K562 (cell line): ENCODE measurements around the gene CAPZB. TPM values are rescaled to one million over a fixed set of nuclear protein-coding genes. Genes with fewer than 3 reads are reported as not detected.

Source experiments
- CHCHD3 ChIP-seq: fragments of 250-450 bp; sonication (Bioruptor Pico); IDR thresholded peaks from 2 replicates; pipeline ENCODE4 v2.1.2; 2022; ENCODE audit warnings: mild to moderate bottlenecking
- CHD2 ChIP-seq: IDR thresholded peaks from 2 replicates; pipeline ENCODE4 v1.6.1; 2011; ENCODE audit warnings: low read depth, low read length
- CTCF ChIP-seq, 3 experiments: IDR thresholded peaks in 2 of 3; conservative IDR thresholded peaks in 1 of 3; 2 replicates each; pipeline ENCODE4 v1.5.1; 2011 to 2012; ENCODE audit warnings: low read length in 3 of 3, mild to moderate bottlenecking in 3 of 3, control low read depth in 2 of 3, improper control_type of control experiment in 1 of 3, inconsistent platforms in 1 of 3, low read depth in 1 of 3, mixed read lengths in 1 of 3, moderate library complexity in 1 of 3; ENCODE audit not compliant: insufficient read depth in 2 of 3
- DIDO1 ChIP-seq: fragments of 450-650 bp; IDR thresholded peaks from 2 replicates; pipeline ENCODE4 v1.6.1; 2016; ENCODE audit warnings: low read depth, missing biosample characterization, missing genetic modification characterization
- ELF1 ChIP-seq: fragments of 200-800 bp; sonication (Bioruptor generic); IDR thresholded peaks from 2 replicates; pipeline ENCODE4 v1.6.1; 2016; ENCODE audit warnings: missing genetic modification characterization, missing compliant biosample characterization
- KDM2B ChIP-seq: fragments of 250-450 bp; sonication (Bioruptor Pico); IDR thresholded peaks from 2 replicates; pipeline ENCODE4 v1.8.0; 2021; ENCODE audit warnings: mild to moderate bottlenecking, moderate library complexity
- KDM5B ChIP-seq: fragments of 200-600 bp; sonication (generic); IDR thresholded peaks from 2 replicates; pipeline ENCODE4 v1.6.1; 2012; ENCODE audit warnings: low read depth, mild to moderate bottlenecking, moderate library complexity, low read length, control low read depth, inconsistent platforms; ENCODE audit not compliant: insufficient replicate concordance
- KLF16 ChIP-seq: IDR thresholded peaks from 2 replicates; pipeline ENCODE4 v1.6.1; 2016; ENCODE audit warnings: antibody characterized with exemption
- NEUROD1 ChIP-seq: fragments of 150-350 bp; IDR thresholded peaks from 2 replicates; pipeline ENCODE4 v1.6.1; 2014; ENCODE audit warnings: borderline replicate concordance, low read length, low read depth; ENCODE audit not compliant: partially characterized antibody
- NFE2 ChIP-seq: IDR thresholded peaks from 2 replicates; pipeline ENCODE4 v1.6.1; 2014; ENCODE audit warnings: antibody characterized with exemption, low read depth
- NR2C2 ChIP-seq, 2 experiments: fragments of 200-800 bp in 1 of 2; sonication (Bioruptor generic) in 1 of 2; sonication (generic) in 1 of 2; formaldehyde crosslinking in 1 of 2; IDR thresholded peaks; 2 replicates each; pipeline versions ENCODE4 v1.6.1 to v1.8.0; 2016 to 2022; ENCODE audit warnings: mild to moderate bottlenecking in 1 of 2, missing compliant biosample characterization in 1 of 2, missing genetic modification characterization in 1 of 2, missing genetic modification reagents in 1 of 2
- PTRF ChIP-seq: fragments of 450-650 bp; IDR thresholded peaks from 2 replicates; pipeline ENCODE4 v1.6.1; 2016; ENCODE audit warnings: mild to moderate bottlenecking, missing genetic modification characterization, missing compliant biosample characterization
- RBM34 ChIP-seq: fragments of 200-400 bp; formaldehyde crosslinking; IDR thresholded peaks from 2 replicates; pipeline ENCODE4 v1.6.1; 2018; ENCODE audit warnings: low read length, borderline replicate concordance; ENCODE audit not compliant: insufficient read depth
- TAF7 ChIP-seq: fragments of 450-650 bp; IDR thresholded peaks from 2 replicates; pipeline ENCODE4 v1.6.1; 2016; ENCODE audit warnings: missing genetic modification characterization, missing compliant biosample characterization
- U2AF2 ChIP-seq: fragments of 200-400 bp; formaldehyde crosslinking; optimal IDR thresholded peaks from 2 replicates; pipeline ENCODE3; 2017; ENCODE audit warnings: low read depth, mild to moderate bottlenecking, low read length
- ZNF766 ChIP-seq: fragments of 200-800 bp; sonication (Bioruptor generic); conservative IDR thresholded peaks from 2 replicates; pipeline ENCODE4 v1.6.1; 2016; ENCODE audit warnings: missing genetic modification characterization, missing compliant biosample characterization
- polyA plus RNA-seq, 8 experiments: library from polyadenylated mRNA; depleted of rRNA in 4 of 8; stranded (reverse) in 5 of 8; unstranded in 3 of 8; fragments of >200 nt; fragmentation: Nextera tagmentation in 2 of 8; fragmentation: Illumina TruSeq in 1 of 8; extraction: Ambion mirVana in 2 of 8; extraction: Trizol in 1 of 8; gene quantifications; 2 replicates each; pipeline versions ENCODE4 v1.2.1 to v1.2.3, GENCODE V29; 2011 to 2014; ENCODE audit warnings: inconsistent platforms in 1 of 8, missing spikeins in 1 of 8
- total RNA-seq, 7 experiments: library from RNA; depleted of rRNA in 6 of 7; stranded (reverse); fragments of >200 nt in 6 of 7; fragmentation: Illumina TruSeq in 2 of 7; extraction: Trizol in 2 of 7; gene quantifications; 2 replicates each; pipeline versions ENCODE4 v1.2.1 to v1.2.3, GENCODE V29; 2011 to 2021; ENCODE audit warnings: low replicate concordance in 1 of 7
- TF ChIP-seq, protein P1 (sequence below): sonication (generic); formaldehyde crosslinking; IDR thresholded peaks from 2 replicates; pipeline ENCODE4 v1.9.0; 2022; ENCODE audit warnings: mild to moderate bottlenecking, missing genetic modification reagents
- TF ChIP-seq, protein P2 (sequence below): fragments of 250-450 bp; sonication (Bioruptor Pico); IDR thresholded peaks from 2 replicates; pipeline ENCODE4 v1.9.0; 2021; ENCODE audit warnings: mild to moderate bottlenecking

Gene CAPZB
- total and polyA plus RNA-seq, 9 of the 15 experiments (the other 6 are each of a cell fraction or from before 2014, with no cell fraction given), result 57.6 to 297 (median 125) TPM

- peak; percentile 81; the same call in 1 of the 2 replicates for TF ChIP-seq KLF16
- TF ChIP-seq ZNF766, result no peak; the same call in 1 of the 2 replicates
- TF ChIP-seq, protein P1, sequence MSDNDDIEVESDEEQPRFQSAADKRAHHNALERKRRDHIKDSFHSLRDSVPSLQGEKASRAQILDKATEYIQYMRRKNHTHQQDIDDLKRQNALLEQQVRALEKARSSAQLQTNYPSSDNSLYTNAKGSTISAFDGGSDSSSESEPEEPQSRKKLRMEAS (CRISPR knock-in tag), result peak; percentile 94
- no peak for TF ChIP-seq CHCHD3 (CRISPR knock-in tag)
- no peak for TF ChIP-seq RBM34
- TF ChIP-seq PTRF (tag), result no peak
- TF ChIP-seq KDM2B, result peak; percentile 83; the same call in 1 of the 2 replicates
- peak; percentile 96 for TF ChIP-seq ELF1
- no peak; the same call in 1 of the 2 replicates for TF ChIP-seq CHD2
- TF ChIP-seq NFE2, result no peak
- TF ChIP-seq TAF7 (tag), result no peak
- TF ChIP-seq, protein P2, sequence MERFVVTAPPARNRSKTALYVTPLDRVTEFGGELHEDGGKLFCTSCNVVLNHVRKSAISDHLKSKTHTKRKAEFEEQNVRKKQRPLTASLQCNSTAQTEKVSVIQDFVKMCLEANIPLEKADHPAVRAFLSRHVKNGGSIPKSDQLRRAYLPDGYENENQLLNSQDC (CRISPR knock-in tag), result no peak
- TF ChIP-seq DIDO1 (tag), result no peak
- peak; percentile 5 for TF ChIP-seq NEUROD1
- TF ChIP-seq U2AF2, result no peak
- TF ChIP-seq KDM5B, result peak; percentile 87
- TF ChIP-seq CTCF (IDR thresholded peaks at IDR 0.05 in 2 of 3, conservative IDR thresholded peaks at IDR 0.05 in 1 of 3; ENCODE audit: insufficient read depth in 2 of 3, low read depth in 1 of 3, low read length in 3 of 3), result 0 out of 6 replicates have a peak, but pooled peaks of 1 of the 3 experiments have one; percentile 7
- TF ChIP-seq NR2C2 (CRISPR knock-in tag; IDR thresholded peaks at IDR 0.05), result peak; percentile 72
- TF ChIP-seq NR2C2 (tag; IDR thresholded peaks at IDR 0.05), result peak; percentile 100
These were observed at the start of gene CAPZB (continued) for GRCh38 chr1:19485362-19486187.
